ENCODE results near the gene BHLHE40. TPM values are rescaled to one million over a fixed set of nuclear protein-coding genes. Genes with fewer than 3 reads are reported as not detected.

BHLHE40 gene
- total RNA-seq, 1 donor from 2014 or later, result 15.2 TPM

DNA sequence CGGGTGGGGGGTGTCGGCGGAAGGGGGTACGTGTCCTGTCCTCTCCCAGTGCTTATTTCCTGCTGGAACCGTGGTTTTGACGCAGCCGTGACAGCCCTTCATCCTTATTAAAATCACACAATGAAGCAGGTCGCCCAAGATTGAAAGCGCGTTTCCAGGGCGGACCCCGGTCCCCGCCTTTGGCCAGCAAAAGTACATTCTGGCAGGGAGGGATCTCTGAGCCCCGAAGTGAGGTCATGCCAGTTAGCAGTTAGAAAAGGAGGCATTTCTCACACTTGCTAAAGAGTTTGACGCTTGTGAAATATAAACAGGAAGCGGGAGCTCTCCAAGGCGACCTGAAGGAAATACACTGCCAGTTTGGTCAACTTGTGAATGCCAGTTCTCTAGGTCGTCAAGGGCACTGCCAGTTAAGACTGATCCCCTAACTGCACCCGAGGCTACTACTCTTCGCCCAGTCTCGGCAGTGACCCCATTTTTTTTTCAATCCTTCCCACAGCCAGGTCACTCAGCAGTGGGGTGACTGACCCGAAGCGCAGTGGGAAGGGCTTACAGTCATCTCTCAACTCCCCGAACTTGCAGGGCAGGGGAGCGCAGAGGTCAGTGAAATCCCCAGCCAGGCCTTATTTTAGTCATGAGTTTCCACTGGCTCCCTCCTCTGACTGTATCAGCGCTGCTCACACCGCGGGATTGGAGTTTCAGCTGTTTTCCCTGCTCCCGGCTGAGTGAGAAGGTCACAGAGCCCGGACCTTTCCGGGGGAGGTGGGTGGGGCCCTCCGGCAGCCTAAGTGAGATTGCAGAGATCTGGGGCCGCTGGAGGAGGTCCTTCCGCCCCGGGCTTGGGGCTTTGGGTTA, 2.0 kb upstream of the BHLHE40 start:
- Mint-ChIP-seq H3K4me3 (ENCODE audit: unreplicated experiment) (peak overlapping the region; percentile 91), H3K9me3 (ENCODE audit: unreplicated experiment) (no peaks in the 10 kb centered on the region), H3K27ac (ENCODE audit: unreplicated experiment) (peak overlapping the region; percentile 99), H3K27me3 (ENCODE audit: unreplicated experiment) (peaks cover 11% of the 10 kb centered on the region), H3K4me1 (ENCODE audit: unreplicated experiment) (peaks cover 28% of the 10 kb centered on the region), H3K36me3 (ENCODE audit: low read depth, unreplicated experiment) (peaks cover 7% of the 10 kb centered on the region)
- TF ChIP-seq, protein P1, sequence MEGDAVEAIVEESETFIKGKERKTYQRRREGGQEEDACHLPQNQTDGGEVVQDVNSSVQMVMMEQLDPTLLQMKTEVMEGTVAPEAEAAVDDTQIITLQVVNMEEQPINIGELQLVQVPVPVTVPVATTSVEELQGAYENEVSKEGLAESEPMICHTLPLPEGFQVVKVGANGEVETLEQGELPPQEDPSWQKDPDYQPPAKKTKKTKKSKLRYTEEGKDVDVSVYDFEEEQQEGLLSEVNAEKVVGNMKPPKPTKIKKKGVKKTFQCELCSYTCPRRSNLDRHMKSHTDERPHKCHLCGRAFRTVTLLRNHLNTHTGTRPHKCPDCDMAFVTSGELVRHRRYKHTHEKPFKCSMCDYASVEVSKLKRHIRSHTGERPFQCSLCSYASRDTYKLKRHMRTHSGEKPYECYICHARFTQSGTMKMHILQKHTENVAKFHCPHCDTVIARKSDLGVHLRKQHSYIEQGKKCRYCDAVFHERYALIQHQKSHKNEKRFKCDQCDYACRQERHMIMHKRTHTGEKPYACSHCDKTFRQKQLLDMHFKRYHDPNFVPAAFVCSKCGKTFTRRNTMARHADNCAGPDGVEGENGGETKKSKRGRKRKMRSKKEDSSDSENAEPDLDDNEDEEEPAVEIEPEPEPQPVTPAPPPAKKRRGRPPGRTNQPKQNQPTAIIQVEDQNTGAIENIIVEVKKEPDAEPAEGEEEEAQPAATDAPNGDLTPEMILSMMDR (IDR thresholded peaks at IDR 0.05; ENCODE audit: unreplicated experiment), result no peak
- peak; percentile 68 for DNase-seq (ENCODE audit: low spot score)

- H3K27me3 Mint-ChIP-seq (ENCODE audit: unreplicated experiment), result peaks cover 11% of the 10 kb centered on the region
- peak overlapping the region; percentile 91 for H3K4me3 Mint-ChIP-seq (ENCODE audit: unreplicated experiment)
- DNase-seq (ENCODE audit: low spot score), result no peak
- H3K36me3 Mint-ChIP-seq (ENCODE audit: low read depth, unreplicated experiment), result peaks cover 7% of the 10 kb centered on the region
- TF ChIP-seq, protein P1 (IDR thresholded peaks at IDR 0.05; ENCODE audit: unreplicated experiment), result no peak
- peaks cover 30% of the 10 kb centered on the region for H3K4me1 Mint-ChIP-seq (ENCODE audit: unreplicated experiment)
- H3K9me3 Mint-ChIP-seq (ENCODE audit: unreplicated experiment), result no peaks in the 10 kb centered on the region
- peak overlapping the region; percentile 99 for H3K27ac Mint-ChIP-seq (ENCODE audit: unreplicated experiment)
These were observed 1.4 kb upstream of the BHLHE40 start for GRCh38 chr3:4977853-4978203.

DNA sequence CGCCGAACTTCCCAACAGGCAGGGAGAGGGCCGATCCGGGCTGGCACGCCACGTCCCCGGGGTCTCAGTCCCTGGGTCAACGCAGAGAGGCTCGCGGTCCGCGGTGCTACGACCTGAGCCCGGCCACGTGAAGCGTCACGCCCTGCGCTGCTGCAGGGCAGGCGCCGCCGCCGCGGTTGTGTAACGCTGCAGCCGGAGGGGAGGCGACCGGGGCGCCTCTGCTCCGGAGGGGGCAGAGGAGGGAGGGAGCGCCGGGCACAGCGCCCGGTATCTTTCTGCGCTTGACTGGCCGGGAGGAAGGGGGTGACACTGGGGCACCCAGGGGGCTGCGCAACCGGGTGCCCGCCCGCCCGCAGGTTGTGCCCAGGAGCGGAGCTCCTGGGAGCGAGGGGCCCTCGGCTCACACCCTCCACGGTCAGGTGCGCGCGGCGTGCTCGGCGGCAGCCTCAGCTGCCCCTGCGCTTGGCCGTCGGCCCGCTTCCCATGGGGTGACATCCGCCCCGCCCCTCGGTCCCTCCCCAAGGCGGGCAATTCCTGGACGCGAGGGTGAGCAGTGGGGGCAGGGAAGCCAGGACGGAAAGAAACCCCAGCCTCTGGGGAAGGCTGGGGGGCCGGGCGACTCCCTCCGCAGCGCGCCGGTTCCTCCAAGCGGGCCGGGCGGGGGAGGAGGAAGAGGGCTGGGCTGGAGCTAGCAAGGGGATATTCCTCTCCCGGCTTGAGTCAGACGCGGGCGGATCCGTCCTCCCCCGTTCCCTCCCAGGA, 852 bp upstream of the BHLHE40 start:
- TF ChIP-seq, protein P1 (IDR thresholded peaks at IDR 0.05; ENCODE audit: unreplicated experiment), result no peak
- H3K4me3 Mint-ChIP-seq (ENCODE audit: unreplicated experiment), result peak overlapping the region; percentile 91
- H3K9me3 Mint-ChIP-seq (ENCODE audit: unreplicated experiment), result no peaks in the 10 kb centered on the region
- peaks cover 11% of the 10 kb centered on the region for H3K27me3 Mint-ChIP-seq (ENCODE audit: unreplicated experiment)
- peak; percentile 85 for DNase-seq (ENCODE audit: low spot score)
- peak overlapping the region; percentile 99 for H3K27ac Mint-ChIP-seq (ENCODE audit: unreplicated experiment)
- H3K4me1 Mint-ChIP-seq (ENCODE audit: unreplicated experiment), result peaks cover 33% of the 10 kb centered on the region
- H3K36me3 Mint-ChIP-seq (ENCODE audit: low read depth, unreplicated experiment), result peaks cover 9% of the 10 kb centered on the region

- Mint-ChIP-seq H3K36me3 (ENCODE audit: low read depth, unreplicated experiment) (peaks cover 15% of the 10 kb centered on the region), H3K27me3 (ENCODE audit: unreplicated experiment) (peaks cover 13% of the 10 kb centered on the region), H3K4me1 (ENCODE audit: unreplicated experiment) (peaks cover 39% of the 10 kb centered on the region), H3K27ac (ENCODE audit: unreplicated experiment) (peak overlapping the region; percentile 61), H3K9me3 (ENCODE audit: unreplicated experiment) (no peaks in the 10 kb centered on the region), H3K4me3 (ENCODE audit: unreplicated experiment) (peak overlapping the region; percentile 94)
- TF ChIP-seq, protein P1 (IDR thresholded peaks at IDR 0.05; ENCODE audit: unreplicated experiment), result no peak
- peak; percentile 77 for DNase-seq (ENCODE audit: low spot score)
These were observed 240 bp upstream of the BHLHE40 start for GRCh38 chr3:4978966-4979427.
